HG02763 (cell line): ENCODE data around the gene SNW1.

Experiments
- ATAC-seq: cut with Tn5 transposase; IDR thresholded peaks from one replicate; pipeline ENCODE4 v1.9.1; 2021; ENCODE audit warnings: mild to moderate bottlenecking, moderate library complexity; ENCODE audit not compliant: unreplicated experiment

Gene SNW1

GRCh38 chr14:77673193-77673592 lies 87.8 kb downstream of the SNW1 start:
- no peak for ATAC-seq
